ENCODE results near the gene KRT81. TPM values are rescaled to one million over a fixed set of nuclear protein-coding genes. Genes with fewer than 3 reads are reported as not detected.
A peak's percentile ranks its signal among the peaks of the same experiment; 100 is the strongest.

Gene KRT81
- total RNA-seq, 1 experiment from 2014 or later = 0.90 TPM

DNA sequence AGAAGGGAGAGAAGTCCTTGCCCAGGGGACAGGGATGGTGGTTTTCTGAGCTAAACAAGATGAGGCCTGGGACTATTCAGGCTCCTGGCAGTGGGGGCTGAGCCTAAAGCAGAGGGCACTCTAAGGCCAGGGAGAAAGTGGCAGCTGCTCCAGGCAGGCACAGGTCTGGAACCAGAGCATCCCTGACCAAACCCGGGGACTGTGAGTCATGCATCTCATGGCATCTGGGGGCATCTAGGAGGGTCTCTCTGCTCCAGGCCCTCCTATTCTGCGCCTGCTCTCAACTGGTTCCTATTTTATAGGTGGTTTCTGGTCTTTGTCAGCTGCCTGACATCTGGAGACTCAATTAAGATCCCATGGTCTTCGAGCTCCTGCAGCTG is 46.7 kb downstream of the KRT81 start:
- BruUV-seq (replicated peaks) = no TSS peak
- intact Hi-C loops (cut with micrococcal nuclease; ENCODE audit: unreplicated experiment) (no loop called here), in situ Hi-C loops (cut with HindIII; ENCODE audit: low pct_unique_long_range_greater_than_20kb, low sequenced_read_pairs) (no loop called here)
- Histone ChIP-seq H3K27me3 (ENCODE audit: control insufficient read depth, insufficient read depth, low read length) (no peaks in the 10 kb centered on the region), H3K4me3 (ENCODE audit: low read depth in 2 of 2, low read length in 2 of 2) (no peak overlapping the region; a peak in 1 of 4 replicates), H3K4me1 (ENCODE audit: control insufficient read depth, insufficient read depth, low read length) (peaks cover 75% of the 10 kb centered on the region), H3K36me3 (ENCODE audit: control insufficient read depth, insufficient read depth, low read length) (no peaks in the 10 kb centered on the region), H3K27ac (ENCODE audit: low read length) (peak overlapping the region; percentile 97), H3K9me3 (ENCODE audit: control insufficient read depth, insufficient read depth, low read depth, low read length) (no peaks in the 10 kb centered on the region)
- POLR2A ChIA-PET = no interaction called here
- CTCF ChIA-PET = interaction anchor here (1.2 to 1.9 kb wide), 2 partner anchors 34 to 83 kb away, joined by 3 to 7 read pairs; no protein-coding TSS in a partner anchor
- TF ChIP-seq TCF7L2 (IDR thresholded peaks at IDR 0.05; ENCODE audit: low read depth, low read length) (no peak), SIN3A (IDR thresholded peaks at IDR 0.05; ENCODE audit: borderline replicate concordance, insufficient read depth, low read depth, low read length) (no peak), POLR2AphosphoS5 (IDR thresholded peaks at IDR 0.05; ENCODE audit: low read depth, low read length) (no peak)
- TF ChIP-seq, protein P1, sequence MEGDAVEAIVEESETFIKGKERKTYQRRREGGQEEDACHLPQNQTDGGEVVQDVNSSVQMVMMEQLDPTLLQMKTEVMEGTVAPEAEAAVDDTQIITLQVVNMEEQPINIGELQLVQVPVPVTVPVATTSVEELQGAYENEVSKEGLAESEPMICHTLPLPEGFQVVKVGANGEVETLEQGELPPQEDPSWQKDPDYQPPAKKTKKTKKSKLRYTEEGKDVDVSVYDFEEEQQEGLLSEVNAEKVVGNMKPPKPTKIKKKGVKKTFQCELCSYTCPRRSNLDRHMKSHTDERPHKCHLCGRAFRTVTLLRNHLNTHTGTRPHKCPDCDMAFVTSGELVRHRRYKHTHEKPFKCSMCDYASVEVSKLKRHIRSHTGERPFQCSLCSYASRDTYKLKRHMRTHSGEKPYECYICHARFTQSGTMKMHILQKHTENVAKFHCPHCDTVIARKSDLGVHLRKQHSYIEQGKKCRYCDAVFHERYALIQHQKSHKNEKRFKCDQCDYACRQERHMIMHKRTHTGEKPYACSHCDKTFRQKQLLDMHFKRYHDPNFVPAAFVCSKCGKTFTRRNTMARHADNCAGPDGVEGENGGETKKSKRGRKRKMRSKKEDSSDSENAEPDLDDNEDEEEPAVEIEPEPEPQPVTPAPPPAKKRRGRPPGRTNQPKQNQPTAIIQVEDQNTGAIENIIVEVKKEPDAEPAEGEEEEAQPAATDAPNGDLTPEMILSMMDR (IDR thresholded peaks at IDR 0.05) = no peak
- TF ChIP-seq, protein P2, sequence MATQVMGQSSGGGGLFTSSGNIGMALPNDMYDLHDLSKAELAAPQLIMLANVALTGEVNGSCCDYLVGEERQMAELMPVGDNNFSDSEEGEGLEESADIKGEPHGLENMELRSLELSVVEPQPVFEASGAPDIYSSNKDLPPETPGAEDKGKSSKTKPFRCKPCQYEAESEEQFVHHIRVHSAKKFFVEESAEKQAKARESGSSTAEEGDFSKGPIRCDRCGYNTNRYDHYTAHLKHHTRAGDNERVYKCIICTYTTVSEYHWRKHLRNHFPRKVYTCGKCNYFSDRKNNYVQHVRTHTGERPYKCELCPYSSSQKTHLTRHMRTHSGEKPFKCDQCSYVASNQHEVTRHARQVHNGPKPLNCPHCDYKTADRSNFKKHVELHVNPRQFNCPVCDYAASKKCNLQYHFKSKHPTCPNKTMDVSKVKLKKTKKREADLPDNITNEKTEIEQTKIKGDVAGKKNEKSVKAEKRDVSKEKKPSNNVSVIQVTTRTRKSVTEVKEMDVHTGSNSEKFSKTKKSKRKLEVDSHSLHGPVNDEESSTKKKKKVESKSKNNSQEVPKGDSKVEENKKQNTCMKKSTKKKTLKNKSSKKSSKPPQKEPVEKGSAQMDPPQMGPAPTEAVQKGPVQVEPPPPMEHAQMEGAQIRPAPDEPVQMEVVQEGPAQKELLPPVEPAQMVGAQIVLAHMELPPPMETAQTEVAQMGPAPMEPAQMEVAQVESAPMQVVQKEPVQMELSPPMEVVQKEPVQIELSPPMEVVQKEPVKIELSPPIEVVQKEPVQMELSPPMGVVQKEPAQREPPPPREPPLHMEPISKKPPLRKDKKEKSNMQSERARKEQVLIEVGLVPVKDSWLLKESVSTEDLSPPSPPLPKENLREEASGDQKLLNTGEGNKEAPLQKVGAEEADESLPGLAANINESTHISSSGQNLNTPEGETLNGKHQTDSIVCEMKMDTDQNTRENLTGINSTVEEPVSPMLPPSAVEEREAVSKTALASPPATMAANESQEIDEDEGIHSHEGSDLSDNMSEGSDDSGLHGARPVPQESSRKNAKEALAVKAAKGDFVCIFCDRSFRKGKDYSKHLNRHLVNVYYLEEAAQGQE (IDR thresholded peaks at IDR 0.05; ENCODE audit: insufficient read depth in 1 of 2, low read depth in 2 of 2, low read length in 1 of 2) = no peak
- DNase-seq (ENCODE audit: low read depth, low spot score) (no peak), ATAC-seq (peak; percentile 39)

DNA sequence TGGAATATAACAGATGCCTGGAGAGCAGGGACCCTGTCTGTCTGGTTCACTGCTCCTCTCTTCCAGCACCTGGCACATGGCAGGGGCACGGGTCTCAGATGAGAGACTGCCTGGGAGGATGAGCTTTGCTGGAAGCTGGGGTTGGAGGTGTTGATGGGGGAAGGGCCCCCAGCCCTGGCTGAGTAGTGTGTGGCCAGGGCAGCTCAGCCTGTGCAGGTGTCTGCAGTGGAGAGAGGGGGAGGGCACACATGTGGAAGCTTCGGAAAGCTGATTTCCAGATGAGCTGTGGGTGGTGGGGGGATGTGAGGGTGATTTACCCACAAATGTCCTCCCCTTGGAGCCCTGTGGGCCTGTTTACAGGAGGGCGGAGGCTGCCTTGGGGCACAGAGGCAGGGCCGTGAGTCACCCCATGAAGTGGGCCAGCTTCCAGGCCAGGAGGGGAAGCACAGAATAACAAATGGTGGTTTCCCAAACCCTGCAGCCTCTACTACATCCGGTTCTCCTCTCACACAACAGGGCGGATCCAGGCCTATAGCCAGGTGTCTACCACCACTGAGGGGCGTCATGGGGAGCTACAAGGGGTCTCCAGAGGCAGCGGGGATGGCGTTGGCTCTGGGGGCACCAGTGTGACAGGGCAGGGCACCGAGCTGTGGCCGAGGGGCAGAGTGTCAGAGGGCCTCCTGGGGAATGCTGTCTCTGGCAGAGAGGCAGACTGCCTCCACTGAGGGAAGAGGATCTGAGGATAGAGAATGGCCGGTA is 47.3 kb downstream of the KRT81 start:
- ChIA-PET POLR2A (no interaction called here), CTCF (interaction anchor here (0.5 to 1.9 kb wide), 5 partner anchors 13 to 352 kb away, joined by 3 to 7 read pairs (median 3); no protein-coding TSS in a partner anchor)
- no peaks in the 10 kb centered on the region for H3K27me3 ChIP-seq (ENCODE audit: control insufficient read depth, insufficient read depth, low read length)
- H3K27ac ChIP-seq (ENCODE audit: low read length) = peak overlapping the region; percentile 97
- H3K4me3 ChIP-seq (ENCODE audit: low read depth in 2 of 2, low read length in 2 of 2) = no peak overlapping the region; a peak in 1 of 4 replicates
- ATAC-seq (peak; percentile 90), DNase-seq (ENCODE audit: low read depth, low spot score) (peak; percentile 79)
- H3K36me3 ChIP-seq (ENCODE audit: control insufficient read depth, insufficient read depth, low read length) = no peaks in the 10 kb centered on the region
- TF ChIP-seq, protein P2 (IDR thresholded peaks at IDR 0.05; ENCODE audit: insufficient read depth in 1 of 2, low read depth in 2 of 2, low read length in 1 of 2) = peak in 1 of 2 experiments; percentile 14; a peak in 1 of 4 replicates
- TF ChIP-seq SIN3A (IDR thresholded peaks at IDR 0.05; ENCODE audit: borderline replicate concordance, insufficient read depth, low read depth, low read length) (no peak), TCF7L2 (IDR thresholded peaks at IDR 0.05; ENCODE audit: low read depth, low read length) (no peak), POLR2AphosphoS5 (IDR thresholded peaks at IDR 0.05; ENCODE audit: low read depth, low read length) (peak; percentile 67; the same call in 1 of the 2 replicates)
- TF ChIP-seq, protein P1 (IDR thresholded peaks at IDR 0.05) = no peak
- H3K4me1 ChIP-seq (ENCODE audit: control insufficient read depth, insufficient read depth, low read length) = peaks cover 74% of the 10 kb centered on the region
- intact Hi-C loops (cut with micrococcal nuclease; ENCODE audit: unreplicated experiment) (no loop called here), in situ Hi-C loops (cut with HindIII; ENCODE audit: low pct_unique_long_range_greater_than_20kb, low sequenced_read_pairs) (no loop called here)
- no peaks in the 10 kb centered on the region for H3K9me3 ChIP-seq (ENCODE audit: control insufficient read depth, insufficient read depth, low read depth, low read length)
- BruUV-seq (replicated peaks) = no TSS peak

Data from Panc1 (cell line).